ENCODE measurements around the gene ISOC1. TPM values are rescaled to one million over a fixed set of nuclear protein-coding genes. Genes with fewer than 3 reads are reported as not detected.
A peak's percentile ranks its signal among the peaks of the same experiment; 100 is the strongest.

Gene ISOC1
- total and polyA plus RNA-seq, 2 of the 13 experiments (the other 11 are each of a cell fraction or from before 2014, with no cell fraction given), result 25.7 to 51.3 TPM

- TF ChIP-seq, protein P1, sequence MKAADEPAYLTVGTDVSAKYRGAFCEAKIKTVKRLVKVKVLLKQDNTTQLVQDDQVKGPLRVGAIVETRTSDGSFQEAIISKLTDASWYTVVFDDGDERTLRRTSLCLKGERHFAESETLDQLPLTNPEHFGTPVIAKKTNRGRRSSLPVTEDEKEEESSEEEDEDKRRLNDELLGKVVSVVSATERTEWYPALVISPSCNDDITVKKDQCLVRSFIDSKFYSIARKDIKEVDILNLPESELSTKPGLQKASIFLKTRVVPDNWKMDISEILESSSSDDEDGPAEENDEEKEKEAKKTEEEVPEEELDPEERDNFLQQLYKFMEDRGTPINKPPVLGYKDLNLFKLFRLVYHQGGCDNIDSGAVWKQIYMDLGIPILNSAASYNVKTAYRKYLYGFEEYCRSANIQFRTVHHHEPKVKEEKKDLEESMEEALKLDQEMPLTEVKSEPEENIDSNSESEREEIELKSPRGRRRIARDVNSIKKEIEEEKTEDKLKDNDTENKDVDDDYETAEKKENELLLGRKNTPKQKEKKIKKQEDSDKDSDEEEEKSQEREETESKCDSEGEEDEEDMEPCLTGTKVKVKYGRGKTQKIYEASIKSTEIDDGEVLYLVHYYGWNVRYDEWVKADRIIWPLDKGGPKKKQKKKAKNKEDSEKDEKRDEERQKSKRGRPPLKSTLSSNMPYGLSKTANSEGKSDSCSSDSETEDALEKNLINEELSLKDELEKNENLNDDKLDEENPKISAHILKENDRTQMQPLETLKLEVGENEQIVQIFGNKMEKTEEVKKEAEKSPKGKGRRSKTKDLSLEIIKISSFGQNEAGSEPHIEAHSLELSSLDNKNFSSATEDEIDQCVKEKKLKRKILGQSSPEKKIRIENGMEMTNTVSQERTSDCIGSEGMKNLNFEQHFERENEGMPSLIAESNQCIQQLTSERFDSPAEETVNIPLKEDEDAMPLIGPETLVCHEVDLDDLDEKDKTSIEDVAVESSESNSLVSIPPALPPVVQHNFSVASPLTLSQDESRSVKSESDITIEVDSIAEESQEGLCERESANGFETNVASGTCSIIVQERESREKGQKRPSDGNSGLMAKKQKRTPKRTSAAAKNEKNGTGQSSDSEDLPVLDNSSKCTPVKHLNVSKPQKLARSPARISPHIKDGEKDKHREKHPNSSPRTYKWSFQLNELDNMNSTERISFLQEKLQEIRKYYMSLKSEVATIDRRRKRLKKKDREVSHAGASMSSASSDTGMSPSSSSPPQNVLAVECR (CRISPR knock-in tag; IDR thresholded peaks at IDR 0.05; ENCODE audit: borderline replicate concordance), result peak; percentile 97
- TF ChIP-seq IRX3 (CRISPR knock-in tag; IDR thresholded peaks at IDR 0.05; ENCODE audit: borderline replicate concordance, low read depth) (no peak), MBNL3 (CRISPR knock-in tag; conservative IDR thresholded peaks at IDR 0.05) (no peak), ZNF362 (CRISPR knock-in tag; IDR thresholded peaks at IDR 0.05; ENCODE audit: borderline replicate concordance) (no peak), TAF1 (CRISPR knock-in tag; IDR thresholded peaks at IDR 0.05) (peak; percentile 62), FOSL2 (CRISPR knock-in tag; IDR thresholded peaks at IDR 0.05) (peak; percentile 67), BRCA1 (CRISPR knock-in tag; IDR thresholded peaks at IDR 0.05) (no peak), ZNF513 (CRISPR knock-in tag; conservative IDR thresholded peaks at IDR 0.05) (no peak), PHF20 (CRISPR knock-in tag; IDR thresholded peaks at IDR 0.05) (no peak; the same call in 1 of the 2 replicates), BORCS8-MEF2B (CRISPR knock-in tag; IDR thresholded peaks at IDR 0.05) (peak; percentile 79), NFE2L2 (IDR thresholded peaks at IDR 0.05; ENCODE audit: low read length) (no peak), ZSCAN30 (CRISPR knock-in tag; IDR thresholded peaks at IDR 0.05) (no peak), SYNCRIP (IDR thresholded peaks at IDR 0.05; ENCODE audit: insufficient read depth, low read depth, low read length) (no peak), ISL2 (CRISPR knock-in tag; IDR thresholded peaks at IDR 0.05) (peak; percentile 69; the same call in 1 of the 2 replicates), ZSCAN25 (CRISPR knock-in tag; IDR thresholded peaks at IDR 0.05) (peak; percentile 70)
- TF ChIP-seq, protein P2, sequence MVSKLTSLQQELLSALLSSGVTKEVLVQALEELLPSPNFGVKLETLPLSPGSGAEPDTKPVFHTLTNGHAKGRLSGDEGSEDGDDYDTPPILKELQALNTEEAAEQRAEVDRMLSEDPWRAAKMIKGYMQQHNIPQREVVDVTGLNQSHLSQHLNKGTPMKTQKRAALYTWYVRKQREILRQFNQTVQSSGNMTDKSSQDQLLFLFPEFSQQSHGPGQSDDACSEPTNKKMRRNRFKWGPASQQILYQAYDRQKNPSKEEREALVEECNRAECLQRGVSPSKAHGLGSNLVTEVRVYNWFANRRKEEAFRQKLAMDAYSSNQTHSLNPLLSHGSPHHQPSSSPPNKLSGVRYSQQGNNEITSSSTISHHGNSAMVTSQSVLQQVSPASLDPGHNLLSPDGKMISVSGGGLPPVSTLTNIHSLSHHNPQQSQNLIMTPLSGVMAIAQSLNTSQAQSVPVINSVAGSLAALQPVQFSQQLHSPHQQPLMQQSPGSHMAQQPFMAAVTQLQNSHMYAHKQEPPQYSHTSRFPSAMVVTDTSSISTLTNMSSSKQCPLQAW (CRISPR knock-in tag; IDR thresholded peaks at IDR 0.05), result peak; percentile 93
- TF ChIP-seq, protein P3, sequence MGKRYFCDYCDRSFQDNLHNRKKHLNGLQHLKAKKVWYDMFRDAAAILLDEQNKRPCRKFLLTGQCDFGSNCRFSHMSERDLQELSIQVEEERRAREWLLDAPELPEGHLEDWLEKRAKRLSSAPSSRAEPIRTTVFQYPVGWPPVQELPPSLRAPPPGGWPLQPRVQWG (CRISPR knock-in tag; IDR thresholded peaks at IDR 0.05; ENCODE audit: borderline replicate concordance, low read depth), result no peak
- TF ChIP-seq, protein P4, sequence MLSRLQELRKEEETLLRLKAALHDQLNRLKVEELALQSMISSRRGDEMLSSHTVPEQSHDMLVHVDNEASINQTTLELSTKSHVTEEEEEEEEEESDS (CRISPR knock-in tag; IDR thresholded peaks at IDR 0.05; ENCODE audit: borderline replicate concordance), result no peak
Measured at GRCh38 chr5:129094924-129095899, 663 bp downstream of the ISOC1 start (continued).
